ENCODE data around the gene LEPROT.
"Not testable (repeated sequence)": the region's sequence is repeated elsewhere in the genome, so short reads cannot be mapped to it uniquely, and the experiment has no call there.

The LEPROT gene, protein sequence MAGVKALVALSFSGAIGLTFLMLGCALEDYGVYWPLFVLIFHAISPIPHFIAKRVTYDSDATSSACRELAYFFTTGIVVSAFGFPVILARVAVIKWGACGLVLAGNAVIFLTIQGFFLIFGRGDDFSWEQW

DNA sequence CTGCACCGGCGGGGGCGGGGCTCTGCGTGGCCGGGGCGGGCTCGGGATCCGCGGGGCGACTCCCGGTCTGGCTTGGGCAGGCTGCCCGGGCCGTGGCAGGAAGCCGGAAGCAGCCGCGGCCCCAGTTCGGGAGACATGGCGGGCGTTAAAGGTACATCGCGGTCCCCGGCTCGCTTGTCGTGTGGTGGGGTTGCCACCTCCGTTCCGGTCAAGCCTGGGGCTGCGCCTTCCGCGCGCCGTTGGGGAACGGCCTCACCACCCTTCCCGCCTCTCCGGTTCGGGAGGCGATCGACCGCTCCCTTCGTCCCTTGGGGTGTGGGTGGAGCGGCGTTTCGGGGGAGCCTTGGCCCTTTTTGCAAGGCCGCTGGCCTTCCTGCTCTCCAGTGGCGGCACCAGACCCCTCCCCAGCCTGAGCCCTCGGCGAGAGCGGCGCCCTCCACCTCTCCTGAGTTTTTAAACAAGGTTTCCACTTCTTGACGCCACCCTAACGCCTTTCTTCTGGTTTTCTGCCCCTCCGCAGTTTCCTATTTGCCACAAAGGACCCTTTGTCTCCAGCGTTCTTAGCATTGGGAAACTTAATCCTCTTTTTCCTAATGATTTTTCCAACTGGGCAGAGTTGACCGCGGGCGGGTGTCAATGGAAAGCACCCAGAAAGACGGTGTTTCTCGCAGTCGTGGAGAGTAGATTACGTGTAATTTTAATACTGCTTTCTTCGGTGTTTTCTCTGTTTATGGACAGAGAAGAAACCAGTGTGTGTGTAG is at the start of gene LEPROT, which contains the start of gene LEPR:
LEPROT (plus strand) TSS at position 79 of the 761 bp plus-strand sequence; CDS start at position 136, 57 bp downstream.
LEPR (plus strand) TSS at position 79 of the 761 bp plus-strand sequence. CDS start 144,898 bp downstream, outside the sequence.
- intact Hi-C loops (cut with DNase I) = loop anchor here (5.0 kb wide), 2 partner anchors 113 to 158 kb away; partner anchors contain the start of gene DNAJC6
- peak in 1 of 10 donors; percentile 3 for DNase-seq

DNA sequence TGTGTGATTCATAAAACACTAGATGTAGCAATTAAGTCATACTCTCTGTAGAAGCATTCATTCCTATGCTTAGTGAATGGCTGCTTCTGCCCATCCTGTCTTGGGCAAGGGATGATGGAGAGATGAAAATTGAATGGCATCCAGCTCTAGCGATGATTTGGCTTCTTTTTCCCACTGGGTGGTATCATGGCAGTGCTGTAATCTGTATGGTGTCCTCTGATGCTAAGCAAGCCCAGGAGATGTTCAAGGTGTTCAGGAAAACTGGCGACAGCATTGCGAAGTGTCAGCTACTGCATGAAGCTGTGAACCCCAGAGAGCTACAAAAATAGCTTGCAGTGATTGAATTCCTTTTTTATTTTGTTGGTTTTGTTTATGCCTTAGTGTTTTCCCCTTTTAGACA is 48.9 kb upstream of the LEPROT start:
- DNase-seq = no peak
- intact Hi-C loops (cut with DNase I) = loop anchor here (10.0 kb wide), 1 partner anchor 57 kb away; no protein-coding TSS in a partner anchor

DNA sequence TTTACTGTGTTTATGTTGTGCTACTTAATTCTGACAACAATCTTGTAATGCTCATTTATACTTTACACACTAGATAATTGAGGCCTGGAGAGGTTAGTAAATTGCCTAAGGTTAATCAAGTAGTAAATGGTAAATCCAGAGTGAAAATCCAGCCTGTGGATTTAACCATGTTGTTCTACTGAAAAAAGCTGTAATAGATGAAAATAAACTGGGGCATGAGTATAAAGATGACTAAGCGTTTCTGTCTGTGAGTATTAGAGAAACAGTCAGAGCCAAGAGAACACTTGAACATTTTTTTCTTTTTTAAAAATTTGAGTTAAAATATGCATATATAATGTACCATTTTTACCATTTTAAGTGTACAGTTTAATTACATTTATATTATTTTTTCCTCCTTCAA is 47.9 kb upstream of the LEPROT start:
- intact Hi-C loops (cut with DNase I) = loop anchor here (10.0 kb wide), 1 partner anchor 58 kb away; no protein-coding TSS in a partner anchor
- DNase-seq = no peak

DNA sequence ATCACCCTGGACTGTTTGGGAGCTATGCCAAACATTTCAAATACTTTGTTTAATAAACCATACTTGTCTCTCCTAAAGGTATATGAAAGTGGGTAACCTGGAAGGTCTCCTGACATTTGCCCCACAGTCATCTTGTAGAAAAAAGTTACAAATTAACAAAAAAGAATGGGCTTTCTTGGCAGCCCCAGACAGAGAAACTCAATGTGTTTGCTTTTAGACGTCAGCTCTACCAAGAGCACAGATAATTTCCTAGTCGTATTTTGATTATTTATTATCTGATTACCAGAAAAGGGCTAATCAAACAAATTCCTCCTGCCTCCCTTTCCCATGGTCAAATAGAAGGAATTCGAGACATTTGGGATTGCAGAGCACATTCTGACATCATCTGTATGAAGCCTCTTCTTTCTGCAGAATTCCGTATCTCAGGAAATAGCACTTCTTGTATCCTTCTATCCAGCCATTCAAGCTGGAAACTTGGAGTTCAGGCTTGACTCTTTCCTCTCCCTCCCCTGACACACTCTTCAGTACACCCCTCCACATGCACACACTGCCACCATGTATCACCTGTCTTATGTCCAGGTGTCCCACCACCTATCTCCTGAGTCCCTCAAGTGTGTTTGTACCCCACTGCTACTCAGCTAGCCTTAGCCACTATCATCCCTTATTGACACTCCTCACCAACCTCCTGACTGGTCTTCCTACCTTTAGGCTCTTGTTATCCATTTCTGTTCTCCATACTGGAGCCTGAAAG is 42.8 kb upstream of the LEPROT start:
- no peak for DNase-seq
- intact Hi-C loops (cut with DNase I) = loop anchor here (10.0 kb wide), 1 partner anchor 63 kb away; no protein-coding TSS in a partner anchor

GRCh38 chr1:65378247-65378946 is 42.1 kb upstream of the LEPROT start:
- DNase-seq = no peak
- intact Hi-C loops (cut with DNase I) = loop anchor here (10.0 kb wide), 1 partner anchor 64 kb away; no protein-coding TSS in a partner anchor

GRCh38 chr1:65384426-65384825 is 36.0 kb upstream of the LEPROT start:
- intact Hi-C loops (cut with DNase I) = not testable (repeated sequence)

DNA sequence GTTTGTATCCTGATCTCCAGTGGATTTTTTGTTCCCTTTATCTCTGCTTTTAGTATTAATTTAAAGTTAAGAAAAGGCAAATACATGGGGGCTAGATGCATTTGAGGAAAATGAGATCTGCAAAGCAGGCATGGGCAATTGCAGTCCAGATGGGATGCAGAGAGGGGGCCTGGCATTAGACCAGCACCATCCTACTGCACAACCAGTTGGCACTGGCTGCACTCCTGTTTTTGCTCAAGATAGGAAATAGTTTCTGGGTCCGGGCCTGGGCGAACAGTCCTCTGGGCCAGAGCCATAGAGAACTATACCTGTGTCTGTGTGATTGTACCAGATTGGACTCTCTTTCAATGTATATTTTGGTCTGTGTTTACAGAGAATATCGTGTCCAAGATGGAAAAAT is 34.0 kb upstream of the LEPROT start:
- intact Hi-C loops (cut with DNase I) = no loop called here
- DNase-seq = peak in 6 of 10 donors; percentile 8 to 77 (median 14)

More at GRCh38 chr1:65384426-65384825, 36.0 kb upstream of the LEPROT start:
- not testable (repeated sequence) for DNase-seq

GRCh38 chr1:65387821-65388220 is 32.6 kb upstream of the LEPROT start:
- intact Hi-C loops (cut with DNase I) = no loop called here

GRCh38 chr1:65388908-65389695 is 31.4 kb upstream of the LEPROT start:
- no peak for DNase-seq
- intact Hi-C loops (cut with DNase I) = no loop called here

More at GRCh38 chr1:65387821-65388220, 32.6 kb upstream of the LEPROT start:
- DNase-seq = no peak

GRCh38 chr1:65392497-65392896 is 28.0 kb upstream of the LEPROT start:
- DNase-seq = no peak
- intact Hi-C loops (cut with DNase I) = no loop called here

DNA sequence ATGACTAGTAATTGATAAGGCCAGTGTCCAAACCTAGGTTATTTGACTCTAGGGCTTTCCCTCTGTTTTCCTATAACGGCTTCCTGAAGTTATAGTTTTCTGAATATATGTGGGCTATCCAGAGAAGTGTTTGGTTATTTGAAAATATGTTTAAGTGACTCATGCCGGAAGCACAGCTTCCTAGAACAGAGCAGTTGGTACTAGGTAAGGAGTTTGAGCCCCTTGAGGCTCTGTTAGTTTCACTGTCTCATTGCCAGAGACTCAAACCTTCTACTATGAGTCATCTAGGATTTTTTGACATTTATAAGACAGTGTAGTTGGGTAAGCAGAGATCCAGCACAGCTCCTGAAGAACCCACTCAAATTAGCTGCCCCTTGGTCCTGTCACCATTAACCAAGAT is 27.1 kb upstream of the LEPROT start:
- intact Hi-C loops (cut with DNase I) = no loop called here
- no peak for DNase-seq

DNA sequence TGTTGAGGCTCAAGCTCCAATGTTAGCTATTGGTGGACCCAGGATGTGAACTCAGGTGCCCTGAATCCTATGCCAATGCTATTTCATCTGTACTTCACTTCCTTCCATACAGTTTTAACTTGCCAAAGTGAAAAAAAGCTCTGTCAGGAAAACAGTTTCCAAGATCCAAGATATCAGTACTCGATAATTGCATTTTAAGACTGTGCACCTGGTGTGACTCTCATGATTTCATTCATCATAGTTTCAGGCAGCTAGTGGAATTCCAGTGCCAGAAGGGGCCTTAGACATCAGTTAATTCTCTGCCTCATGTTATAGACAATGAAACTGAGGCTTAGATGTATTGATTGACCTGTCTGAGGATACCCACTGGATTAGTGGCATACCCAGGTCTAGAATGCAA is 26.5 kb upstream of the LEPROT start:
- no peak for DNase-seq
- intact Hi-C loops (cut with DNase I) = no loop called here

DNA sequence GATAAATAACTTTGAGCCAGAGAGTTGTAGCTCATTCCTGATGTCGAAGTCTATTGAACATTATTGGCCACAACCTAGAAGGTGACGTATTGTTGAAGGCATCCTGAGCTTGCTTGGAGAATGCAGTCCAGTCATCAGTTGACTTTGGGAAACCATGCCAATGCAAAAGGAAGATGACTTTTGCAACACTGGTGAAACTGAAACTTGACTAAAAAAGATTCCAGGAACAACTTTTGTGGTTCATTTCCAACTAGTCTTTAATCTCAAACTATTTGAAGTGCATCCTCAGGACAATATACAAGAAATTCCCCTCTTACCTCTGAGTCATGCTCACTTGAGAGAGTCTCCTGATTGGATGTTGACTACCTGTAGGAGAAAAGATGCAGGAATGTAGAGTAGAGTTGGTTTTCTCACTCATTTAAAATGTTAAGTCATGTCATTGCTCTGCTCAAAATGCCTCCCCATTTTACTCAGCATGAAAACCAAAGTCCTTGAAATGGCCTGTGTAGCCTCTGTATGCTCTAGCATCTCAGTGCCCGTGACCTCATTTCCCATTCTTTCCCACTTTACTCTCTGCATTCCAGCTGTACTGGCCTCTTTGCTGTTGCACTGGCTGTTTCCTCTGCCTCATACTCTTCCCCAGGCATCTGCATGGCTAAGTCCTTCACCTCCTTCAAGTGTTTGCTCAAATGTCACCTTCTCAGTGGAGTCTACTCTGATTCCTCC is 24.4 kb upstream of the LEPROT start:
- DNase-seq = no peak
- intact Hi-C loops (cut with DNase I) = no loop called here

- intact Hi-C loops (cut with DNase I) = no loop called here
- DNase-seq = no peak
Measured at GRCh38 chr1:65398083-65398482, 22.4 kb upstream of the LEPROT start.

DNA sequence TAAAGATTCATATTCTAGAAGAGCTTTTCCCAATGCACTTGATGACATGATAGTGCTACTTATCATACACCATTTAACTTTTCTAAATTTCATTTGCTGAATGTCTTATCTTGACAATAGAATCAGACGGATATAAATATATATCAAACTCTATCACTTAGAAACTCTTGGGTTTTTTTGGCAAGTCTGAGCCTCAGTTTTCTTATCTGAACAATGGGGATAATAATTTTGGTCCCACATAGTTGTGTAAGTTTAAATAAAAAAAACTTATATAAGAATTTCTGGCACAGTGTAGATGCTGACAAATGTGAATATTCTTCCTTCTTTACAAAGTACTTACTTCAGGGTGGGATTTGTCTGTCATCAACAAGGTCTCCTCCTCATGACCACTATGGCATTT is 21.5 kb upstream of the LEPROT start:
- intact Hi-C loops (cut with DNase I) = no loop called here
- DNase-seq = no peak

GRCh38 chr1:65401612-65402011 is 18.9 kb upstream of the LEPROT start:
- intact Hi-C loops (cut with DNase I) = no loop called here

GRCh38 chr1:65404941-65405340 is 15.5 kb upstream of the LEPROT start:
- DNase-seq = no peak
- intact Hi-C loops (cut with DNase I) = no loop called here

More at GRCh38 chr1:65401612-65402011, 18.9 kb upstream of the LEPROT start:
- DNase-seq = peak in 1 of 10 donors; percentile 61

- intact Hi-C loops (cut with DNase I) = no loop called here
Measured at GRCh38 chr1:65407877-65408276, 12.6 kb upstream of the LEPROT start.

GRCh38 chr1:65409314-65409713 is 11.2 kb upstream of the LEPROT start:
- intact Hi-C loops (cut with DNase I) = no loop called here
- no peak for DNase-seq

More at GRCh38 chr1:65407877-65408276, 12.6 kb upstream of the LEPROT start:
- DNase-seq = no peak

All from posterior cingulate gyrus (tissue), 11 donors.